Loucy (cell line): Measurements from ENCODE around the gene PLEKHA7.

Experiments used
- H2AFZ ChIP-seq: fragments of 200-600 bp; sonication (generic); 2 replicates; pipeline ENCODE4 v1.6.0; 2016; ENCODE audit warnings: antibody characterized with exemption, mild to moderate bottlenecking, low read length, moderate library complexity
- H3F3A ChIP-seq: fragments of 200-600 bp; 2 replicates; pipeline ENCODE4 v1.6.0; 2016; ENCODE audit warnings: antibody characterized with exemption, low read depth, mild to moderate bottlenecking
- H3K27me3 ChIP-seq: fragments of 200-600 bp; sonication (generic); 2 replicates; pipeline ENCODE4 v1.6.1; 2014; ENCODE audit warnings: low read length, mild to moderate bottlenecking; ENCODE audit not compliant: insufficient read depth, poor library complexity, severe bottlenecking
- H3K36me3 ChIP-seq: fragments of 200-600 bp; sonication (generic); 2 replicates; pipeline ENCODE4 v1.6.1; 2016; ENCODE audit warnings: low read length; ENCODE audit not compliant: insufficient read depth
- H3K4me1 ChIP-seq: fragments of 200-600 bp; sonication (generic); 2 replicates; pipeline ENCODE4 v1.5.1; 2014; ENCODE audit warnings: low read length, mild to moderate bottlenecking; ENCODE audit not compliant: insufficient read depth, poor library complexity, severe bottlenecking
- H3K4me2 ChIP-seq: fragments of 200-600 bp; sonication (generic); 2 replicates; pipeline ENCODE4 v1.6.0; 2014; ENCODE audit warnings: antibody characterized with exemption, low read length, low read depth, mild to moderate bottlenecking; ENCODE audit not compliant: poor library complexity, severe bottlenecking
- H3K4me3 ChIP-seq: fragments of 200-600 bp; sonication (generic); 2 replicates; pipeline ENCODE4 v1.5.1; 2014; ENCODE audit warnings: low read length, mild to moderate bottlenecking, mixed read lengths; ENCODE audit not compliant: poor library complexity, severe bottlenecking
- H3K79me2 ChIP-seq: fragments of 200-600 bp; sonication (generic); 2 replicates; pipeline ENCODE4 v1.6.1; 2014; ENCODE audit warnings: low read length; ENCODE audit not compliant: insufficient read depth
- H3K9ac ChIP-seq: fragments of 200-600 bp; sonication (generic); 2 replicates; pipeline ENCODE4 v1.6.0; 2014; ENCODE audit warnings: mild to moderate bottlenecking, low read depth, low read length, moderate library complexity; ENCODE audit not compliant: poor library complexity, severe bottlenecking
- H3K9me2 ChIP-seq: fragments of 200-600 bp; sonication (generic); replicated peaks from 2 replicates; pipeline ENCODE4 v1.6.1; 2016; ENCODE audit warnings: low read depth, low read length, mixed read lengths
- H3K9me3 ChIP-seq: fragments of 200-600 bp; sonication (generic); 2 replicates; pipeline ENCODE4 v1.6.1; 2014; ENCODE audit warnings: mild to moderate bottlenecking, antibody characterized with exemption, low read length, low read depth; ENCODE audit not compliant: insufficient read depth
- H4K20me1 ChIP-seq: fragments of 200-600 bp; sonication (generic); 2 replicates; pipeline ENCODE4 v1.6.0; 2014; ENCODE audit warnings: antibody characterized with exemption, low read length, mild to moderate bottlenecking; ENCODE audit not compliant: insufficient read depth, poor library complexity, severe bottlenecking
- CTCF ChIP-seq: fragments of 200-600 bp; sonication (generic); conservative IDR thresholded peaks from 2 replicates; pipeline ENCODE4 v1.5.1; 2014; ENCODE audit warnings: mild to moderate bottlenecking, antibody characterized with exemption, low read length
- EZH2phosphoT487 ChIP-seq: fragments of 200-600 bp; IDR thresholded peaks from 2 replicates; pipeline ENCODE4 v1.6.1; 2018; ENCODE audit warnings: antibody characterized with exemption, mild to moderate bottlenecking, moderate library complexity, borderline replicate concordance

The PLEKHA7 gene

GRCh38 chr11:16917941-16918340 lies 96.3 kb downstream of the PLEKHA7 start:
- Histone ChIP-seq H3K36me3 (no peaks in the 10 kb centered on the region), H3K9me2 (no peaks in the 10 kb centered on the region), H4K20me1 (no peaks in the 10 kb centered on the region), H2AFZ (no peak overlapping the region), H3K79me2 (no peaks in the 10 kb centered on the region), H3K9ac (no peak overlapping the region), H3K4me3 (no peak overlapping the region), H3K4me2 (no peak overlapping the region), H3F3A (no peaks in the 10 kb centered on the region), H3K27me3 (no peaks in the 10 kb centered on the region), H3K9me3 (no peaks in the 10 kb centered on the region), H3K4me1 (peaks cover 6% of the 10 kb centered on the region)
- TF ChIP-seq CTCF, result no peak
- no peak for TF ChIP-seq EZH2phosphoT487

- Histone ChIP-seq H3K27me3 (no peaks in the 10 kb centered on the region), H4K20me1 (no peaks in the 10 kb centered on the region), H3K4me2 (no peak overlapping the region)
Measured at GRCh38 chr11:16912692-16913111, 101.5 kb downstream of the PLEKHA7 start.

GRCh38 chr11:16911658-16912057 lies 102.6 kb downstream of the PLEKHA7 start:
- Histone ChIP-seq H3K9ac (no peak overlapping the region), H3K9me3 (no peaks in the 10 kb centered on the region), H3K36me3 (no peaks in the 10 kb centered on the region), H3K4me2 (no peak overlapping the region), H3K4me3 (no peak overlapping the region), H2AFZ (no peak overlapping the region), H3K79me2 (no peaks in the 10 kb centered on the region), H3F3A (no peaks in the 10 kb centered on the region; the same call in 1 of the 2 replicates), H4K20me1 (no peaks in the 10 kb centered on the region), H3K9me2 (no peaks in the 10 kb centered on the region), H3K27me3 (no peaks in the 10 kb centered on the region), H3K4me1 (peaks cover 19% of the 10 kb centered on the region)
- TF ChIP-seq EZH2phosphoT487 (no peak), CTCF (no peak)

More at GRCh38 chr11:16912692-16913111, 101.5 kb downstream of the PLEKHA7 start:
- no peak overlapping the region for H3K4me3 ChIP-seq
- no peaks in the 10 kb centered on the region for H3K9me2 ChIP-seq
- no peaks in the 10 kb centered on the region; the same call in 1 of the 2 replicates for H3F3A ChIP-seq
- H3K9ac ChIP-seq, result no peak overlapping the region
- H3K9me3 ChIP-seq, result no peaks in the 10 kb centered on the region
- TF ChIP-seq CTCF (no peak), EZH2phosphoT487 (no peak)
- H3K36me3 ChIP-seq, result no peaks in the 10 kb centered on the region
- no peaks in the 10 kb centered on the region for H3K79me2 ChIP-seq
- H2AFZ ChIP-seq, result no peak overlapping the region
- peaks cover 19% of the 10 kb centered on the region for H3K4me1 ChIP-seq
